Measurements from ENCODE around the gene LRRC57. TPM values are rescaled to one million over a fixed set of nuclear protein-coding genes. Genes with fewer than 3 reads are reported as not detected.
A peak's percentile ranks its signal among the peaks of the same experiment; 100 is the strongest.

LRRC57 gene
- total and polyA plus RNA-seq, 2 of the 8 experiments (the other 6 are each of a cell fraction or from before 2014, with no cell fraction given), result 5.0 to 12.7 TPM

- TF ChIP-seq CTCF (IDR thresholded peaks at IDR 0.05; ENCODE audit: control extremely low read depth in 1 of 3, insufficient read depth in 1 of 3, low read depth in 1 of 3, low read length in 3 of 3) (peak in 1 of 3 experiments; percentile 48; a peak in 1 of 4 replicates), FOSL1 (IDR thresholded peaks at IDR 0.05; ENCODE audit: insufficient read depth, low read depth, low read length) (no peak), CTBP2 (IDR thresholded peaks at IDR 0.05; ENCODE audit: borderline replicate concordance, insufficient read depth, insufficient read length, low read length) (no peak)
Observed at GRCh38 chr15:42591238-42591934, 42.8 kb upstream of the LRRC57 start (continued).
